Colonic mucosa (tissue), 4 donors: Measurements from ENCODE around the gene GPATCH2L. TPM values are rescaled to one million over a fixed set of nuclear protein-coding genes. Genes with fewer than 3 reads are reported as not detected.

ENCODE experiments used
- DNase-seq: peaks from one replicate; pipeline ENCODE4 v3.0.0-alpha.2; 2020
- H3K27ac ChIP-seq: fragments of 200-600 bp; one replicate; pipeline ENCODE4 v1.8.0; 2021
- H3K27me3 ChIP-seq: fragments of 200-600 bp; one replicate; pipeline ENCODE4 v1.8.0; 2021
- H3K36me3 ChIP-seq: fragments of 200-600 bp; one replicate; pipeline ENCODE4 v1.8.0; 2021
- H3K4me1 ChIP-seq: fragments of 200-600 bp; one replicate; pipeline ENCODE4 v1.8.0; 2021; ENCODE audit warnings: mild to moderate bottlenecking
- H3K4me3 ChIP-seq: fragments of 200-600 bp; one replicate; pipeline ENCODE4 v1.8.0; 2021
- H3K9ac ChIP-seq, 2 donors: one replicate each; pipeline ENCODE4 v1.7.0; 2013; ENCODE audit warnings: control low read depth in 2 of 2, low read depth in 2 of 2, low read length in 2 of 2
- H3K9me3 ChIP-seq: fragments of 200-600 bp; one replicate; pipeline ENCODE4 v1.8.0; 2021
- intact Hi-C: fragments of 100-400 bp; cut with DNase I; formaldehyde crosslinking; loops from one replicate; pipeline ENCODE4 v1.14.1; 2022
- total RNA-seq, 2 donors: library from RNA; stranded (reverse); fragmentation: NEBNext Ultra II Directional in 1 of 2; extraction: Animal tissue kit (Norgen Biotek cat#: 25700) in 1 of 2; gene quantifications; one replicate each; pipeline ENCODE4 v1.2.1, GENCODE V29; 2021
- TF ChIP-seq, protein P1 (sequence below): fragments of 200-600 bp; IDR thresholded peaks from one replicate; pipeline ENCODE4 v1.8.0; 2022; ENCODE audit warnings: antibody characterized with exemption, mild to moderate bottlenecking
- donor health status: healthy.
- donor health status: DM: no; HTN: no; CAD: no.
- donor health status: DM: no; HTN: no; CAD: no.

The GPATCH2L gene
- total RNA-seq, 2 donors from 2014 or later, result 33.7 to 34.7 TPM

- no peaks in the 10 kb centered on the region for H3K27me3 ChIP-seq
- H3K4me1 ChIP-seq, result peaks cover 7% of the 10 kb centered on the region
- peak overlapping the region; percentile 84 to 86 for H3K9ac ChIP-seq
- peak overlapping the region; percentile 94 for H3K4me3 ChIP-seq
- H3K27ac ChIP-seq, result peak overlapping the region; percentile 81
- H3K9me3 ChIP-seq, result no peaks in the 10 kb centered on the region
- TF ChIP-seq, protein P1, sequence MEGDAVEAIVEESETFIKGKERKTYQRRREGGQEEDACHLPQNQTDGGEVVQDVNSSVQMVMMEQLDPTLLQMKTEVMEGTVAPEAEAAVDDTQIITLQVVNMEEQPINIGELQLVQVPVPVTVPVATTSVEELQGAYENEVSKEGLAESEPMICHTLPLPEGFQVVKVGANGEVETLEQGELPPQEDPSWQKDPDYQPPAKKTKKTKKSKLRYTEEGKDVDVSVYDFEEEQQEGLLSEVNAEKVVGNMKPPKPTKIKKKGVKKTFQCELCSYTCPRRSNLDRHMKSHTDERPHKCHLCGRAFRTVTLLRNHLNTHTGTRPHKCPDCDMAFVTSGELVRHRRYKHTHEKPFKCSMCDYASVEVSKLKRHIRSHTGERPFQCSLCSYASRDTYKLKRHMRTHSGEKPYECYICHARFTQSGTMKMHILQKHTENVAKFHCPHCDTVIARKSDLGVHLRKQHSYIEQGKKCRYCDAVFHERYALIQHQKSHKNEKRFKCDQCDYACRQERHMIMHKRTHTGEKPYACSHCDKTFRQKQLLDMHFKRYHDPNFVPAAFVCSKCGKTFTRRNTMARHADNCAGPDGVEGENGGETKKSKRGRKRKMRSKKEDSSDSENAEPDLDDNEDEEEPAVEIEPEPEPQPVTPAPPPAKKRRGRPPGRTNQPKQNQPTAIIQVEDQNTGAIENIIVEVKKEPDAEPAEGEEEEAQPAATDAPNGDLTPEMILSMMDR, result no peak
- intact Hi-C loops, result no loop called here
- no peaks in the 10 kb centered on the region for H3K36me3 ChIP-seq
- peak; percentile 66 for DNase-seq
These were observed 585 bp downstream of the GPATCH2L start for GRCh38 chr14:76152333-76152681.

DNA sequence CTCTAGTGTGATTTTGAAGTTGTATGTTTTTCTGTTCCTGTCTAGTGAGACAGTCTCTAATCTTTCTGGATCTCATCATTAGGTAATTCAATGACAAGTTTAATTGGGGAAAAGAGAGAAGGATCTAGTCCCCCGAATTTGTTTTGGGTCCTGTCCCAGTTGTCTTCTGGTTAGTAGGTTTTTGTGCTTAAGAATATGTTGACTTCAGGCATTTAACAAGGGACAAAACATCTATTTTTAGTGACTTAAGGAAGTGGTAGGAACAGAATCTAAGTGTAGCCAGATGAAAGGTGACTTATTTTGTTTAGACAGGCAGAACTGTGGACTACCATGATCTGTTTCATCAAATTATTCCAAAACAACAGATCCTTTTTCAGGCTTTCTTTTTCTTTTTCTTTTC, 2.2 kb downstream of the GPATCH2L start:
- TF ChIP-seq, protein P1, result no peak
- H3K36me3 ChIP-seq, result no peaks in the 10 kb centered on the region
- H3K4me1 ChIP-seq, result peaks cover 7% of the 10 kb centered on the region
- DNase-seq, result no peak
- intact Hi-C loops, result no loop called here
- no peak overlapping the region for H3K27ac ChIP-seq
- H3K4me3 ChIP-seq, result no peak overlapping the region
- no peaks in the 10 kb centered on the region for H3K27me3 ChIP-seq
- no peak overlapping the region for H3K9ac ChIP-seq
- no peaks in the 10 kb centered on the region for H3K9me3 ChIP-seq

- peaks cover 7% of the 10 kb centered on the region for H3K4me1 ChIP-seq
- no peaks in the 10 kb centered on the region for H3K27me3 ChIP-seq
- no peaks in the 10 kb centered on the region for H3K9me3 ChIP-seq
- TF ChIP-seq, protein P1, result no peak
- H3K36me3 ChIP-seq, result no peaks in the 10 kb centered on the region
- no peak overlapping the region for H3K9ac ChIP-seq
- no peak for DNase-seq
- no peak overlapping the region for H3K4me3 ChIP-seq
- intact Hi-C loops, result no loop called here
- H3K27ac ChIP-seq, result no peak overlapping the region
These were observed 2.9 kb downstream of the GPATCH2L start for GRCh38 chr14:76154539-76155126.

- no peak overlapping the region for H3K4me3 ChIP-seq
- TF ChIP-seq, protein P1, result no peak
- intact Hi-C loops, result no loop called here
- H3K9me3 ChIP-seq, result no peaks in the 10 kb centered on the region
- no peaks in the 10 kb centered on the region for H3K27me3 ChIP-seq
- no peak for DNase-seq
- no peaks in the 10 kb centered on the region for H3K36me3 ChIP-seq
- H3K27ac ChIP-seq, result no peak overlapping the region
- no peak overlapping the region for H3K9ac ChIP-seq
- no peaks in the 10 kb centered on the region for H3K4me1 ChIP-seq
These were observed 12.1 kb downstream of the GPATCH2L start for GRCh38 chr14:76163668-76164363.

DNA sequence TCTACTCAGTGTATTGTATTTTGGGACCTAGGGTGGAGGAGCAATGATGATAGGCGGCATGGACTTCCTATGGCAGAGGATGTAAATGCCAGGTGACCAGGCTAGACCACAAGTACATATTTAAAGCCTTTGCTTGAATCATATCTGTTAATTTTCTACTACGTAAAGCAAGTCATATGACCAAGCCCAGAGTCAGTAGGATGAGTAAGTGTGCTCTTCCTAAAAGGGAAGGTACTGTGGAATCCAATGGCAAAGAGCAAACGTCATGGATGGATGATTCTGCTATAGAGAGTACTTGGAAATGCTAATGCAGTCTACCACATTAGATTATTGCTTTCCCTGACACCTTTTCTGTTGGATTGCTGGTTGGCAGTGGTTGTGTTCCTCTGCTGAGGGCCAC, 16.8 kb downstream of the GPATCH2L start:
- H3K9me3 ChIP-seq, result no peaks in the 10 kb centered on the region
- intact Hi-C loops, result no loop called here
- no peak overlapping the region for H3K27ac ChIP-seq
- H3K36me3 ChIP-seq, result peaks cover 13% of the 10 kb centered on the region
- H3K9ac ChIP-seq, result no peak overlapping the region
- H3K4me3 ChIP-seq, result no peak overlapping the region
- TF ChIP-seq, protein P1, result no peak
- no peaks in the 10 kb centered on the region for H3K4me1 ChIP-seq
- no peak for DNase-seq
- H3K27me3 ChIP-seq, result no peaks in the 10 kb centered on the region
